ENCODE results near the gene SERPINA3. TPM values are rescaled to one million over a fixed set of nuclear protein-coding genes. Genes with fewer than 3 reads are reported as not detected.

Gene SERPINA3
- total RNA-seq, 1 experiment from 2014 or later = not detected

GRCh38 chr14:94660306-94660946 is 48.2 kb downstream of the SERPINA3 start:
- intact Hi-C loops (cut with micrococcal nuclease; ENCODE audit: unreplicated experiment) = no loop called here
- no peaks in the 10 kb centered on the region for H3F3A ChIP-seq (ENCODE audit: insufficient read depth, low read depth)
- no peak overlapping the region for H3K4me2 ChIP-seq
- no peak overlapping the region for H3K4me3 ChIP-seq
- H3K36me3 ChIP-seq (ENCODE audit: low read depth) = no peaks in the 10 kb centered on the region
- H4K20me1 ChIP-seq (ENCODE audit: insufficient read depth) = no peaks in the 10 kb centered on the region
- no peak overlapping the region for H2AFZ ChIP-seq
- TF ChIP-seq, protein P1, sequence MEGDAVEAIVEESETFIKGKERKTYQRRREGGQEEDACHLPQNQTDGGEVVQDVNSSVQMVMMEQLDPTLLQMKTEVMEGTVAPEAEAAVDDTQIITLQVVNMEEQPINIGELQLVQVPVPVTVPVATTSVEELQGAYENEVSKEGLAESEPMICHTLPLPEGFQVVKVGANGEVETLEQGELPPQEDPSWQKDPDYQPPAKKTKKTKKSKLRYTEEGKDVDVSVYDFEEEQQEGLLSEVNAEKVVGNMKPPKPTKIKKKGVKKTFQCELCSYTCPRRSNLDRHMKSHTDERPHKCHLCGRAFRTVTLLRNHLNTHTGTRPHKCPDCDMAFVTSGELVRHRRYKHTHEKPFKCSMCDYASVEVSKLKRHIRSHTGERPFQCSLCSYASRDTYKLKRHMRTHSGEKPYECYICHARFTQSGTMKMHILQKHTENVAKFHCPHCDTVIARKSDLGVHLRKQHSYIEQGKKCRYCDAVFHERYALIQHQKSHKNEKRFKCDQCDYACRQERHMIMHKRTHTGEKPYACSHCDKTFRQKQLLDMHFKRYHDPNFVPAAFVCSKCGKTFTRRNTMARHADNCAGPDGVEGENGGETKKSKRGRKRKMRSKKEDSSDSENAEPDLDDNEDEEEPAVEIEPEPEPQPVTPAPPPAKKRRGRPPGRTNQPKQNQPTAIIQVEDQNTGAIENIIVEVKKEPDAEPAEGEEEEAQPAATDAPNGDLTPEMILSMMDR (conservative IDR thresholded peaks at IDR 0.05) = no peak
- TF ChIP-seq EZH2 (IDR thresholded peaks at IDR 0.05; ENCODE audit: low read depth) = no peak
- ChIA-PET POLR2A (ENCODE audit: unreplicated experiment) (no interaction called here), CTCF (no interaction called here)
- no peak overlapping the region for H3K27ac ChIP-seq
- BruUV-seq (replicated peaks) = no TSS peak
- H3K9me3 ChIP-seq (ENCODE audit: insufficient read depth, low read depth) = no peaks in the 10 kb centered on the region
- no peaks in the 10 kb centered on the region for H3K4me1 ChIP-seq (replicated peaks; ENCODE audit: insufficient read depth)
- H3K27me3 ChIP-seq (ENCODE audit: insufficient read depth, low read depth) = no peaks in the 10 kb centered on the region
- H3K9me2 ChIP-seq (ENCODE audit: insufficient read depth) = no peaks in the 10 kb centered on the region
- H3K79me2 ChIP-seq (ENCODE audit: low read depth) = no peaks in the 10 kb centered on the region
- no peak for DNase-seq

- DNase-seq = no peak
- Histone ChIP-seq H3K27ac (no peak overlapping the region), H4K20me1 (ENCODE audit: insufficient read depth) (no peaks in the 10 kb centered on the region), H3K9me2 (ENCODE audit: insufficient read depth) (no peaks in the 10 kb centered on the region), H3K36me3 (ENCODE audit: low read depth) (no peaks in the 10 kb centered on the region), H2AFZ (no peak overlapping the region), H3K9me3 (ENCODE audit: insufficient read depth, low read depth) (no peaks in the 10 kb centered on the region), H3K27me3 (ENCODE audit: insufficient read depth, low read depth) (peaks cover 5% of the 10 kb centered on the region; the same call in 1 of the 2 replicates), H3K79me2 (ENCODE audit: low read depth) (no peaks in the 10 kb centered on the region), H3K4me2 (no peak overlapping the region), H3F3A (ENCODE audit: insufficient read depth, low read depth) (no peaks in the 10 kb centered on the region), H3K4me1 (replicated peaks; ENCODE audit: insufficient read depth) (no peaks in the 10 kb centered on the region), H3K4me3 (no peak overlapping the region)
- intact Hi-C loops (cut with micrococcal nuclease; ENCODE audit: unreplicated experiment) = no loop called here
- no TSS peak for BruUV-seq (replicated peaks)
- ChIA-PET POLR2A (ENCODE audit: unreplicated experiment) (no interaction called here), CTCF (no interaction called here)
- TF ChIP-seq, protein P1 (conservative IDR thresholded peaks at IDR 0.05) = no peak
- TF ChIP-seq EZH2 (IDR thresholded peaks at IDR 0.05; ENCODE audit: low read depth) = no peak
Measured at GRCh38 chr14:94663538-94663937, 51.3 kb downstream of the SERPINA3 start.

DNA sequence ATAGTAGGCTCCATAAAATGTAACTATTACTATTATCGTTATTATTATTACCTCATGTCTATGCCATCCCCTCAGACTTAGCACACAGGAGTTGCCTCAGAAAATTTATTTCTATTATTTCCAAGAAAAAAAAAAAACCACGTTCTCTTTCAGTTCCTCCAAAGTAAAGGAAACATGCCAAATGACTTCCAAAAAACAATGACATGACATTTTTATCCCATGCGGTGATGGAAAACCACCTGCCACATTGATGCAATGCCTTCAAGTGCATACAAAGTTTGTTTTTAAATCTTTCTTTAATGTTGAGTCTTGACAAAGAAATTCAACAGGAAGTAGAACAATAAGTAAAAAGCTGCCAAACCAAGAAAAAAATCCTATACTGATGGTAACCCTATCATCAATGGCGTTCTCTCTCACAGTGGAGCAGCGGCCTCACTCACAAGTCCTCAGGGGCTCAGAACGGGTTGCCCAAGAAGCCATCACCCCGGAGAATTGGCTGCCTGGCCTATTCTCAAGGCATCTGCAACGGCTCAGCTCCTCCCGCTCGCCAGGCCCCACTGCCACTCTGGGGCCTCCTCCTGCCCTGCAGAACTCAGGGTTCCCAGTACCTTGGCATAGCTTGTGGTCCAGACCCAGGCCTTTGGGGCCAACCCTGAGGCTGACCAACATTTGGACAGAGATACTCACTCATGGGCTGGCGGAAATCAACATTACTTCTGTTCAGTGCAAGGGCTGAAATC is 51.9 kb downstream of the SERPINA3 start:
- Histone ChIP-seq H3K4me3 (no peak overlapping the region), H3K4me1 (replicated peaks; ENCODE audit: insufficient read depth) (no peaks in the 10 kb centered on the region), H3F3A (ENCODE audit: insufficient read depth, low read depth) (no peaks in the 10 kb centered on the region), H4K20me1 (ENCODE audit: insufficient read depth) (no peaks in the 10 kb centered on the region), H3K9me3 (ENCODE audit: insufficient read depth, low read depth) (no peaks in the 10 kb centered on the region), H3K79me2 (ENCODE audit: low read depth) (no peaks in the 10 kb centered on the region), H3K36me3 (ENCODE audit: low read depth) (no peaks in the 10 kb centered on the region), H3K4me2 (no peak overlapping the region), H3K27me3 (ENCODE audit: insufficient read depth, low read depth) (peaks cover 6% of the 10 kb centered on the region; the same call in 1 of the 2 replicates), H3K27ac (no peak overlapping the region), H2AFZ (no peak overlapping the region), H3K9me2 (ENCODE audit: insufficient read depth) (no peaks in the 10 kb centered on the region)
- ChIA-PET POLR2A (ENCODE audit: unreplicated experiment) (no interaction called here), CTCF (no interaction called here)
- TF ChIP-seq EZH2 (IDR thresholded peaks at IDR 0.05; ENCODE audit: low read depth) = no peak
- TF ChIP-seq, protein P1 (conservative IDR thresholded peaks at IDR 0.05) = no peak
- BruUV-seq (replicated peaks) = no TSS peak
- DNase-seq = no peak
- intact Hi-C loops (cut with micrococcal nuclease; ENCODE audit: unreplicated experiment) = no loop called here
